HL-60/S4 treated with retinoic acid at 250 ng/mL for 4 days and 3 days (cell line): ENCODE measurements around the gene RNPEPL1.

ENCODE experiments used
- in situ Hi-C: fragments of 300-500 bp; cut with MboI; formaldehyde crosslinking; loops from 2 replicates; pipeline ENCODE4 v1.7.0; 2022; ENCODE audit warnings: low sequenced_read_pairs

RNPEPL1 gene

DNA sequence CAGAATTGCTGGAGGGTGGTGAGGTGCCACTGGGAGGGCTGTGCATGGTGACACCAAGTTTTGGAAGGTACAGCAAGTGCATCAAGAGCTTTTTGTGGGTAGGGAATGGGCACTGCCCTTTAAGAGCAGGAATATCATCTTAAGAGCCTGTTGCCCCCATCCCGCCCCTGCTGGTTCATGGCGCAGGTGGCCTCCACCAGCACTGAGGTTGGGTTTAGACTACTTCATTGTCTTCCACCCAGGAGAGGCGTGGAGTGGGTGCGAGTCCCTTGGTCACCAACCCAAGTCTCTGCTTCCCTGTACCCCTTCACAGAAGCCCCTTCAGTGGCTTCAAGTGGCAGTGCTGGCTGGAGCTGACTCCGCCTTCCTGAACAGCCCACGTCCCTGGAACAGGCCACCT, 7.8 kb downstream of the RNPEPL1 start:
- in situ Hi-C loops = no loop called here

GRCh38 chr2:240576436-240577205, 8.3 kb downstream of the RNPEPL1 start:
- in situ Hi-C loops = no loop called here

DNA sequence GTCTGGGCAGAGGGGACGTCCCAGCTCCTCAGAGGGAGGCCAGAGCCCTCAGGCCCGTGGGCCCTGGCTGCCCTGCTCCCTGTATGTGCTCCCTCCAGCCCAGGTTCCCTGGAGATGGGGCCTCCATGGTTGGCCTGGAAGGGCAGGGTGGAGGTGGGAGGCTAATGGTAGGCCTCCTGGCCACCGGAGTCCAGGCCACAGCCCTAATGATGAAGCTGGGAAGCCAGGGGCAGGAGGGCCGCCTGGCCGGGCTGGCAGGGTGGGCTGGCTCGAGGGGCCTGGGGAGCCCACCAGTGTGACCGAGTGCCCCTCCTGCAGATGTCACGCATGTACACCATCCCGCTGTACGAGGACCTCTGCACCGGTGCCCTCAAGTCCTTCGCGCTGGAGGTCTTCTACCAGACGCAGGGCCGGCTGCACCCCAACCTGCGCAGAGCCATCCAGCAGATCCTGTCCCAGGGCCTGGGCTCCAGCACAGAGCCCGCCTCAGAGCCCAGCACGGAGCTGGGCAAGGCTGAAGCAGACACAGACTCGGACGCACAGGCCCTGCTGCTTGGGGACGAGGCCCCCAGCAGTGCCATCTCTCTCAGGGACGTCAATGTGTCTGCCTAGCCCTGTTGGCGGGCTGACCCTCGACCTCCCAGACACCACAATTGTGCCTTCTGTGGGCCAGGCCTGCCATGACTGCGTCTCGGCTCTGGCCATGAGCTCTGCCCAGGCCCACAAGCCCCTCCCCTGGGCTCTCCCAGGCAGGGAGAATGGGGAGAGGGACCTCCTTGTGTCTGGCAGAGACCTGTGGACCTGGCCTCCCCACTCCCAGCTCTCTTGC, 9.2 kb downstream of the RNPEPL1 start:
- in situ Hi-C loops = no loop called here

GRCh38 chr2:240578110-240578450, 9.8 kb downstream of the RNPEPL1 start:
- in situ Hi-C loops = no loop called here

- in situ Hi-C loops = no loop called here
Measured at GRCh38 chr2:240578488-240578887, 10.2 kb downstream of the RNPEPL1 start.

DNA sequence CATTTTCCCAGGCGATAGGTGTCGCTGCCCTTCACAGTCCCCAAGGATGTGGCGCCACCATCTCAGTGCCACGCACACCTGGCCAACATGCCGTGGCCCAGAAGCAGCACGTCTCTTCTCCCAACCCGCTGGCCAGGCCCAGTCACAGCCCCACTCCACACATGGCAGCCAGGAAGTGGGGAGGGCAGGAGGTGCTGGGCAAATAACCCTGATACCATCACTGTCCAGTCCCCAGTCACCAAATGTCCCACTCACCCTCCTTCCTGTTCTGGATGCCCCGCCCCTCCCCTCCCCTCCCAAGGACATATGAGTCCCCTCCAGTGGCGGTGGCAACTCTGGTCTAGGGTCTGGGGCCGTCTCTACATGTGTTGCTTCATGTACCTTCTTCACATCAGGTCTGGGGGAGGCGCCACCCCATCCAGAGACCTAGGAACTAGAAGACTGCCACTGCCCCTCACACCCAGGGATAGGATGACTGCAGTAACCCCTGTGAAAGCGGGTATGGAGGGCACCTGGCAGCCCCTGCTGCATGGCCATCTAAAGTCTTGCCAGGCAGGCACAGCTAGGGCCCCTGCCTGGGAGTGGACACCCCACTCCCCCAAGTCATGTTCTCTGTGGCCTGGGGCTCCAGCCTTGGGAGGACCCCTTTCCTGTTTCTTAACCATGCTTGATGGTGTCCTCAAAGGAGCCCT, 10.9 kb downstream of the RNPEPL1 start:
- in situ Hi-C loops = no loop called here

- in situ Hi-C loops = no loop called here
Measured at GRCh38 chr2:240579771-240580614, 11.7 kb downstream of the RNPEPL1 start.

DNA sequence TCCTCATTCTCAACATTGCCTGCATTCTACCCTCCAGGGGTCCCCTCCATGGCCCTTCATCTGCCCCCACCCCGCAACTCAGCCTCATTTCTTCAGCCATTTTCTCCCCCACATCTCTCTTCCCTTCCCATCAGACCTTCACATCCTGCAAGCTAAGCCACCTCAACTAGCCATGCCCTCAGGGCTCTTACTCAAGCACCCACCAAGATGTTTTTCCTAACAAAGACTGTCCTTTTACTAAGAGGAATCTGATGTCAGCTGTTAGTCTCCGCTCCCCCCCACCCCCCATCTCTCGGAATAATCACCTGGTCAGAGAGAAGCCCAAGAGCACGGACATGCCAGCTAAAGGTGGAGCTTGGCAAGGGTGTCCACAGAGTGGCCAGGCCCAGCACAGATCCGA, 13.5 kb downstream of the RNPEPL1 start:
- in situ Hi-C loops = no loop called here

- in situ Hi-C loops = no loop called here
Measured at GRCh38 chr2:240582781-240583180, 14.5 kb downstream of the RNPEPL1 start.

- in situ Hi-C loops = no loop called here
Measured at GRCh38 chr2:240583774-240584173, 15.5 kb downstream of the RNPEPL1 start.

DNA sequence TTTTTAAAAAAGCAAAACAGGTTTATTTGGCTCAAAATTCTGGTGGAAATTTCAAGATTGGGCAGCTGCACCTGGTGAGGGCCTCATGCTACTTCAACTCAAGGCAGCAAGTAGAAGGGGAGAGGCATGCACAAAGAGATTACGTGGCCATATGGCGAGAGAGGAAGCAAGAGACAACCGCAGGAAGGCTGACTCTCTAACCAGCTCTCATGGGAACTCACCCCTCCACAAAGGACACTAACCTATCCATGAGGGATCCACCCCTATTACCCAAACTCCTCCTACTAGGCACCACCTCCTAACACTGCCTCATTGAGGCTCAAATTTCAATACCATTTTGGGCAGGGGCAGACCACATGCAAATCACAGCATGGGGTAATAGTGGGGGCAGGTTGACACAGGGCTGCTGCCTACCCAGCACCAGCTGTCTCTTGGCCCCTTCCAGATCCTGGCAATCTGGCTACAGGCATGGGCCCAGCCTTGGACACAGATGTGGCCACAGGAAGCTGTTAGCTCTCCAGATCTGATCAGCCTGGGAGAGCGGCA, 16.3 kb downstream of the RNPEPL1 start:
- in situ Hi-C loops = no loop called here

DNA sequence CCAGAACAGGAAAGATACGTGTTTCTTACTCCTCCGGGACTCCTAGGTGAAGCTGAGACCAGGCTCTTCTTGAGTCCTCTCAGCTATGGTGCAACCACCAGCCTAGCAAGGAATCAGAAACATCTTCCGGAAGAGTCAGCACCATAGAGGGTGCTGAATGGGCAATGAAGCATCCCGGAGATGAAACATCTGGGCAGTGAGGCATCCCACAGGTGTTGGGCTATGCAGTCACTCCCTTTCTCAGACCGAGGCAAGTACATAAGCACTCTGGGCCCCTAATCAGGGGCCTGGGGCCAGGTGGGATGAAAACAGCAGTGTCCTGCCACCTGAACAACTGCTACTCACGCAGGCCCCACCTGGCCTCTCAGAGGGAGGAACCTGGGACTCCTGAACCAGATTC, 16.8 kb downstream of the RNPEPL1 start:
- in situ Hi-C loops = no loop called here

DNA sequence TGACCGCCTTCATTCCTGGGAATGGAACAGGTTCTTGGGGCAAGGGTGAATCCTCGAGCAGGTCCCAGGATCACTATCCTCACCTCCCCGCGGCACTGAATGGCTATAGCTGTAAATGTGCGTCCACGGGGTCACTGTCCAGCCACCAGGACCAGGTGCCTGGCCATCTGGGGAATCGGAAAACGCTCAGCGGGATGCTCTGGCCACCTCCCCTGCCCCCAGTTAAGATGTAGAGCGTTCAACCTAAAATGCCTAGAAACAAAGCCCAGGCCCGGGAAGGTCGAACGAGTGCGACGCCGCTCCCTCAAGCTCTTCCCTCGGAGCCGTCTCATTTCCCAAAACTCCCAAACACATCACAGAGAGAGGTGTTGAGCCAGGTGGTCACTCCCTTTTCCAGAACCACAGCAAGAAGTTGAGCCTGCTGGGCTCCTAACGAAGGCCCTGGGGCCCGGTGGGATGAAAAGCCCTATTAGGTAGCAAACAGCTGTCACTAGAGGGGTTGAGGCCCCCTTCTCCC, 17.5 kb downstream of the RNPEPL1 start:
- in situ Hi-C loops = no loop called here

DNA sequence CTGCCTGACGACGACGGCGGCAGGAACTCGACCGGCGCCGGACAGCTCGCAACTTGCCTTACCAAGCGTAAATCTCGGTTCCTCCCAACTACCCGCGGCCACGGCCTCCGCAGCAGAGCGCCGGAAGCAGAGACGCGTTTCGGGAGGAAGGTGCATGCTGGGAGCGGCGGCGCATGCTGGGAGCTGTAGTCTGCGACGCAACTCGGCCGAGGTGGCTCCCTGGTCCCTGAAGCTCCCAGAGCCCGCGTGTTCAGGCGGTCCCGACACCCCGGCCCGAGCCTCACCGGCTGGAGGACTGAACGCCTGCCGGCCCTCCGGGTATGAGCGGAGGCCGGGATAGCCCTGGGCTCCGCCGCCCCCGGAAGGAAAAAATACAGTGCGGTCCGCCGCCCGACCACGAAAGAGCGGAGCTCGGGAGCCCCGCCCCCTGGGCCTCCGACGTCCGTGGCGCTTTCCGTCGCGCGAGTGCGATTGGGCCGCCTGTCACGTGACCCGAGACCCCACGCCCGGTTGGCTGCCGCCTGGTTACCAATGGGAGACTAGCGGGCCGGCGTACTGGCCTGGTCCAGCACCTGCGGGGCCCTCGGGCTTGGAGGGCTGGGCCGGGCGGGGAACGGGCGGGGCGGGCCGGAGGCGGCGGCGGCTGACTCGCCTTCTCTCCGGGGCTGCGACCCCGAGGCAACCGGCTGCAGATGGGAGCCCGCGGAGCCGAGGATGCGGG, 18.1 kb downstream of the RNPEPL1 start, which contains the start of gene CAPN10:
Gene CAPN10, plus strand, starts transcription at position 537 of the 721 bp plus-strand sequence. Its CDS starts 178 bp downstream, at position 715.
- in situ Hi-C loops = no loop called here

- in situ Hi-C loops = no loop called here
Measured at GRCh38 chr2:240586919-240587800, 18.9 kb downstream of the RNPEPL1 start.

GRCh38 chr2:240588006-240588655, 19.8 kb downstream of the RNPEPL1 start:
- in situ Hi-C loops = no loop called here

- in situ Hi-C loops = no loop called here
Measured at GRCh38 chr2:240588669-240589068, 20.4 kb downstream of the RNPEPL1 start.

- in situ Hi-C loops = no loop called here
Measured at GRCh38 chr2:240589375-240589774, 21.1 kb downstream of the RNPEPL1 start.
